WTC11 (cell line): ENCODE results near the gene ZBTB25. TPM values are rescaled to one million over a fixed set of nuclear protein-coding genes. Genes with fewer than 3 reads are reported as not detected.
A peak's percentile ranks its signal among the peaks of the same experiment; 100 is the strongest.

Experiments used
- ATAC-seq: fragments of 200-7000 bp; cut with Tn5 transposase; 2 replicates; pipeline ENCODE4 v1.10.0; 2021; ENCODE audit warnings: mild to moderate bottlenecking, moderate library complexity
- CTCF ChIA-PET: fragments of 300-600 bp; sonication (Branson Sonifier 250); formaldehyde crosslinking; loops from one replicate; lab custom pipeline; 2021; ENCODE audit warnings: antibody characterized with exemption; lab: Charles Lee
- POLR2A ChIA-PET: fragments of 350-600 bp; sonication (Branson Sonifier 250); formaldehyde crosslinking; loops from one replicate; lab custom pipeline; 2021; ENCODE audit warnings: antibody characterized with exemption; lab: Charles Lee
- DNase-seq: peaks from one replicate; pipeline ENCODE4 v3.0.0; 2021; ENCODE audit warnings: low spot score
- H3K27ac Mint-ChIP-seq: 2 replicates; pipeline ENCODE4 v1.8.0; 2021; ENCODE audit warnings: mixed read lengths
- H3K27me3 Mint-ChIP-seq: 2 replicates; pipeline ENCODE4 v1.8.0; 2021; ENCODE audit warnings: low read depth, mild to moderate bottlenecking, moderate library complexity, mixed read lengths
- H3K36me3 Mint-ChIP-seq: 2 replicates; pipeline ENCODE4 v1.8.0; 2021; ENCODE audit warnings: mixed read lengths
- H3K4me1 Mint-ChIP-seq: 2 replicates; pipeline ENCODE4 v1.8.0; 2022; ENCODE audit warnings: mixed read lengths
- H3K4me3 Mint-ChIP-seq: 2 replicates; pipeline ENCODE4 v1.8.0; 2021; ENCODE audit warnings: mild to moderate bottlenecking, moderate library complexity, mixed read lengths
- H3K9me3 Mint-ChIP-seq: 2 replicates; pipeline ENCODE4 v1.8.0; 2021; ENCODE audit warnings: mixed read lengths
- ELF4 ChIP-seq: sonication (generic); formaldehyde crosslinking; IDR thresholded peaks from 2 replicates; pipeline ENCODE4 v1.8.1; 2022; ENCODE audit warnings: low read depth, mild to moderate bottlenecking, moderate library complexity, missing genetic modification reagents
- EMX1 ChIP-seq: fragments of 250-450 bp; sonication (Bioruptor Pico); IDR thresholded peaks from 2 replicates; pipeline ENCODE4 v1.8.0; 2021; ENCODE audit warnings: mild to moderate bottlenecking
- ETV6 ChIP-seq: sonication (generic); formaldehyde crosslinking; IDR thresholded peaks from 2 replicates; pipeline ENCODE4 v1.8.1; 2022; ENCODE audit warnings: mild to moderate bottlenecking, missing genetic modification reagents
- FOXP1 ChIP-seq: sonication (generic); formaldehyde crosslinking; IDR thresholded peaks from 2 replicates; pipeline ENCODE4 v1.8.0; 2022; ENCODE audit warnings: missing genetic modification reagents, mild to moderate bottlenecking, moderate library complexity, borderline replicate concordance
- GABPB1 ChIP-seq: sonication (generic); formaldehyde crosslinking; IDR thresholded peaks from 2 replicates; pipeline ENCODE4 v1.8.1; 2023; ENCODE audit warnings: mild to moderate bottlenecking, missing genetic modification reagents
- MXD4 ChIP-seq: fragments of 250-450 bp; sonication (Bioruptor Pico); IDR thresholded peaks from 2 replicates; pipeline ENCODE4 v1.8.0; 2021; ENCODE audit warnings: mild to moderate bottlenecking, moderate library complexity, borderline replicate concordance
- PRRX2 ChIP-seq: fragments of 250-450 bp; sonication (Bioruptor Pico); IDR thresholded peaks from 2 replicates; pipeline ENCODE4 v1.8.0; 2021; ENCODE audit warnings: mild to moderate bottlenecking
- RELA ChIP-seq: sonication (generic); formaldehyde crosslinking; IDR thresholded peaks from 2 replicates; pipeline ENCODE4 v1.8.1; 2022; ENCODE audit warnings: missing genetic modification reagents, mild to moderate bottlenecking, borderline replicate concordance
- SOX15 ChIP-seq: fragments of 250-450 bp; sonication (Bioruptor Pico); IDR thresholded peaks from 2 replicates; pipeline ENCODE4 v1.9.0; 2021; ENCODE audit warnings: mild to moderate bottlenecking
- ZNF121 ChIP-seq: sonication (generic); formaldehyde crosslinking; IDR thresholded peaks from 2 replicates; pipeline ENCODE4 v1.8.0; 2023; ENCODE audit warnings: missing genetic modification reagents
- ZNF671 ChIP-seq: fragments of 250-450 bp; sonication (Bioruptor Pico); IDR thresholded peaks from 2 replicates; pipeline ENCODE4 v1.8.0; 2021; ENCODE audit warnings: mild to moderate bottlenecking
- total RNA-seq: library from RNA; stranded (reverse); gene quantifications from 3 replicates; pipeline ENCODE4 v1.2.3, GENCODE V29; 2021
- TF ChIP-seq, protein P1 (sequence below): sonication (generic); formaldehyde crosslinking; conservative IDR thresholded peaks from 2 replicates; pipeline ENCODE4 v1.8.1; 2023; ENCODE audit warnings: mild to moderate bottlenecking, low read depth, missing genetic modification reagents, moderate library complexity
- TF ChIP-seq, protein P2 (sequence below): sonication (generic); formaldehyde crosslinking; IDR thresholded peaks from 2 replicates; pipeline ENCODE4 v1.8.1; 2023; ENCODE audit warnings: mild to moderate bottlenecking, missing genetic modification reagents, moderate library complexity
- TF ChIP-seq, protein P3 (sequence below): fragments of 250-450 bp; sonication (Bioruptor Pico); IDR thresholded peaks from 2 replicates; pipeline ENCODE4 v1.9.0; 2021; ENCODE audit warnings: mild to moderate bottlenecking
- TF ChIP-seq, protein P4 (sequence below): sonication (generic); formaldehyde crosslinking; IDR thresholded peaks from 2 replicates; pipeline ENCODE4 v1.8.1; 2022; ENCODE audit warnings: mild to moderate bottlenecking, missing genetic modification reagents, moderate library complexity, borderline replicate concordance
- TF ChIP-seq, protein P5 (sequence below): fragments of 200-600 bp; IDR thresholded peaks from 2 replicates; pipeline ENCODE4 v1.8.0; 2022; ENCODE audit warnings: antibody characterized with exemption
- TF ChIP-seq, protein P6 (sequence below): sonication (generic); formaldehyde crosslinking; IDR thresholded peaks from 2 replicates; pipeline ENCODE4 v1.8.0; 2022; ENCODE audit warnings: mild to moderate bottlenecking, missing genetic modification reagents
- TF ChIP-seq, protein P7 (sequence below): sonication (generic); formaldehyde crosslinking; IDR thresholded peaks from 2 replicates; pipeline ENCODE4 v1.8.1; 2022; ENCODE audit warnings: low read depth, missing genetic modification reagents, borderline replicate concordance
- TF ChIP-seq, protein P8 (sequence below): sonication (generic); formaldehyde crosslinking; IDR thresholded peaks from 2 replicates; pipeline ENCODE4 v1.8.0; 2022; ENCODE audit warnings: mild to moderate bottlenecking, missing genetic modification reagents

The ZBTB25 gene
- total RNA-seq, 1 experiment from 2014 or later, result 11.9 TPM

DNA sequence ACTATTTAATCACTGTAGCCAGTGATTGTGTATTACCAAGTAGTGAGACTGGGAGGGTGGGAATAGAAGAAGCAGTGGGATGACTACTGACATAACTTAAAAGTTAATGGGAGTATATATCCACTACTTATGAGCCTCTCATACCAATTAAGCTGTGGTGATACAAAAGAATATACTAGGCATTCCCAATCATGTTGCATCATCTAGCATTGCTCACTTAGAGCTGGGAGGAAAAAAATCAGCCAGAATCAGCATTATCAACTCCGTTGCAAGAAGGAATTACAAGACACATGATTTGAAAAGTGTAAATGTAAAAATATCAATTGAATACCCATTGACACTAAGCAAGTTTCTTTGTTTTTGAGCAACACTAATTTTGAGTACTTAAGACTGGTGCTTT lies 45.4 kb upstream of the ZBTB25 start (continued):
- TF ChIP-seq, protein P1, sequence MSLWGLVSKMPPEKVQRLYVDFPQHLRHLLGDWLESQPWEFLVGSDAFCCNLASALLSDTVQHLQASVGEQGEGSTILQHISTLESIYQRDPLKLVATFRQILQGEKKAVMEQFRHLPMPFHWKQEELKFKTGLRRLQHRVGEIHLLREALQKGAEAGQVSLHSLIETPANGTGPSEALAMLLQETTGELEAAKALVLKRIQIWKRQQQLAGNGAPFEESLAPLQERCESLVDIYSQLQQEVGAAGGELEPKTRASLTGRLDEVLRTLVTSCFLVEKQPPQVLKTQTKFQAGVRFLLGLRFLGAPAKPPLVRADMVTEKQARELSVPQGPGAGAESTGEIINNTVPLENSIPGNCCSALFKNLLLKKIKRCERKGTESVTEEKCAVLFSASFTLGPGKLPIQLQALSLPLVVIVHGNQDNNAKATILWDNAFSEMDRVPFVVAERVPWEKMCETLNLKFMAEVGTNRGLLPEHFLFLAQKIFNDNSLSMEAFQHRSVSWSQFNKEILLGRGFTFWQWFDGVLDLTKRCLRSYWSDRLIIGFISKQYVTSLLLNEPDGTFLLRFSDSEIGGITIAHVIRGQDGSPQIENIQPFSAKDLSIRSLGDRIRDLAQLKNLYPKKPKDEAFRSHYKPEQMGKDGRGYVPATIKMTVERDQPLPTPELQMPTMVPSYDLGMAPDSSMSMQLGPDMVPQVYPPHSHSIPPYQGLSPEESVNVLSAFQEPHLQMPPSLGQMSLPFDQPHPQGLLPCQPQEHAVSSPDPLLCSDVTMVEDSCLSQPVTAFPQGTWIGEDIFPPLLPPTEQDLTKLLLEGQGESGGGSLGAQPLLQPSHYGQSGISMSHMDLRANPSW (CRISPR knock-in tag), result no peak
- TF ChIP-seq, protein P2, sequence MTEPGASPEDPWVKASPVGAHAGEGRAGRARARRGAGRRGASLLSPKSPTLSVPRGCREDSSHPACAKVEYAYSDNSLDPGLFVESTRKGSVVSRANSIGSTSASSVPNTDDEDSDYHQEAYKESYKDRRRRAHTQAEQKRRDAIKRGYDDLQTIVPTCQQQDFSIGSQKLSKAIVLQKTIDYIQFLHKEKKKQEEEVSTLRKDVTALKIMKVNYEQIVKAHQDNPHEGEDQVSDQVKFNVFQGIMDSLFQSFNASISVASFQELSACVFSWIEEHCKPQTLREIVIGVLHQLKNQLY, result no peak
- TF ChIP-seq RELA (no peak), SOX15 (CRISPR knock-in tag) (no peak), PRRX2 (CRISPR knock-in tag) (no peak)
- TF ChIP-seq, protein P3, sequence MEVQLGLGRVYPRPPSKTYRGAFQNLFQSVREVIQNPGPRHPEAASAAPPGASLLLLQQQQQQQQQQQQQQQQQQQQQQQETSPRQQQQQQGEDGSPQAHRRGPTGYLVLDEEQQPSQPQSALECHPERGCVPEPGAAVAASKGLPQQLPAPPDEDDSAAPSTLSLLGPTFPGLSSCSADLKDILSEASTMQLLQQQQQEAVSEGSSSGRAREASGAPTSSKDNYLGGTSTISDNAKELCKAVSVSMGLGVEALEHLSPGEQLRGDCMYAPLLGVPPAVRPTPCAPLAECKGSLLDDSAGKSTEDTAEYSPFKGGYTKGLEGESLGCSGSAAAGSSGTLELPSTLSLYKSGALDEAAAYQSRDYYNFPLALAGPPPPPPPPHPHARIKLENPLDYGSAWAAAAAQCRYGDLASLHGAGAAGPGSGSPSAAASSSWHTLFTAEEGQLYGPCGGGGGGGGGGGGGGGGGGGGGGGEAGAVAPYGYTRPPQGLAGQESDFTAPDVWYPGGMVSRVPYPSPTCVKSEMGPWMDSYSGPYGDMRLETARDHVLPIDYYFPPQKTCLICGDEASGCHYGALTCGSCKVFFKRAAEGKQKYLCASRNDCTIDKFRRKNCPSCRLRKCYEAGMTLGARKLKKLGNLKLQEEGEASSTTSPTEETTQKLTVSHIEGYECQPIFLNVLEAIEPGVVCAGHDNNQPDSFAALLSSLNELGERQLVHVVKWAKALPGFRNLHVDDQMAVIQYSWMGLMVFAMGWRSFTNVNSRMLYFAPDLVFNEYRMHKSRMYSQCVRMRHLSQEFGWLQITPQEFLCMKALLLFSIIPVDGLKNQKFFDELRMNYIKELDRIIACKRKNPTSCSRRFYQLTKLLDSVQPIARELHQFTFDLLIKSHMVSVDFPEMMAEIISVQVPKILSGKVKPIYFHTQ (CRISPR knock-in tag), result no peak
- TF ChIP-seq, protein P4, sequence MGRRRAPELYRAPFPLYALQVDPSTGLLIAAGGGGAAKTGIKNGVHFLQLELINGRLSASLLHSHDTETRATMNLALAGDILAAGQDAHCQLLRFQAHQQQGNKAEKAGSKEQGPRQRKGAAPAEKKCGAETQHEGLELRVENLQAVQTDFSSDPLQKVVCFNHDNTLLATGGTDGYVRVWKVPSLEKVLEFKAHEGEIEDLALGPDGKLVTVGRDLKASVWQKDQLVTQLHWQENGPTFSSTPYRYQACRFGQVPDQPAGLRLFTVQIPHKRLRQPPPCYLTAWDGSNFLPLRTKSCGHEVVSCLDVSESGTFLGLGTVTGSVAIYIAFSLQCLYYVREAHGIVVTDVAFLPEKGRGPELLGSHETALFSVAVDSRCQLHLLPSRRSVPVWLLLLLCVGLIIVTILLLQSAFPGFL (CRISPR knock-in tag), result no peak

DNA sequence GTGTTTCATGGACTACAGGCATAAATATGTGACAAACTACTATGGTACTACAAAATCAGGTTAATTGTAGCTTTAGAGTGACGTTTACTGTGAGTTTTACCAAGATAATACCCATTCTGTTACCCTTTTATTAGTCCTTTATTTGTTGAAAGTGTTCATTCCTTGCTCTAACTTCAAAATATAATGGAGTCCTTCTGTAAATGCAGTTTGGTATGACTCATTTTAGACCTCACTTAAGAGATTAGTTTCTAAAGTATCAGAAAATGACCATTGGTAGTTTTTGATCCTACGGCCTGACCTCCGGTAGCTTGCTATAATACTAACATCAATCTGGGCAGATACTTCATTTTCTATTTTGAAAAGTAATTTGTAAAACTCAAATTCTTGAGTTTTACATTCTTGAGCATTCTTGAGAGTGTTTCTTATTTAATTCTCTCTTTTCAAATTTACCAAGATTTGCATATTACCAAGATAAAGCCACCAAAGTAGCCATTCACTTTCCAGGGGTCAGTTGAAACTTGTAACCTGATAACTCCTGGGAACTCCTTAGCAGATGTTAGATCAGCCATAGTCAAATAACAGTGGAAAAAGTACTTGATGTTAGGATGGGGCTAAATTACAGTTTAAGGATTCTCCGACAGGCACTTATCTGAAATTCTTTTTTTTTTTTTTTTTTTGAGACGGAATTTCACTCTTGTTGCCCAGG lies 41.1 kb upstream of the ZBTB25 start:
- peaks cover 45% of the 10 kb centered on the region for H3K4me1 Mint-ChIP-seq
- CTCF ChIA-PET, result interaction anchor here (0.7 to 4.1 kb wide), 3 partner anchors 29 to 92 kb away, joined by 3 to 16 read pairs (median 3); no protein-coding TSS in a partner anchor
- peak overlapping the region; percentile 65 for H3K4me3 Mint-ChIP-seq
- H3K27me3 Mint-ChIP-seq, result peaks cover 31% of the 10 kb centered on the region
- POLR2A ChIA-PET, result interaction anchor here (0.7 to 0.8 kb wide), 2 partner anchors 81 to 205 kb away, joined by 3 read pairs; no protein-coding TSS in a partner anchor
- H3K36me3 Mint-ChIP-seq, result peaks cover 25% of the 10 kb centered on the region
- H3K27ac Mint-ChIP-seq, result peak overlapping the region; percentile 98
- H3K9me3 Mint-ChIP-seq, result peaks cover 19% of the 10 kb centered on the region
- no peak for ATAC-seq
- DNase-seq, result no peak
- TF ChIP-seq, protein P5, sequence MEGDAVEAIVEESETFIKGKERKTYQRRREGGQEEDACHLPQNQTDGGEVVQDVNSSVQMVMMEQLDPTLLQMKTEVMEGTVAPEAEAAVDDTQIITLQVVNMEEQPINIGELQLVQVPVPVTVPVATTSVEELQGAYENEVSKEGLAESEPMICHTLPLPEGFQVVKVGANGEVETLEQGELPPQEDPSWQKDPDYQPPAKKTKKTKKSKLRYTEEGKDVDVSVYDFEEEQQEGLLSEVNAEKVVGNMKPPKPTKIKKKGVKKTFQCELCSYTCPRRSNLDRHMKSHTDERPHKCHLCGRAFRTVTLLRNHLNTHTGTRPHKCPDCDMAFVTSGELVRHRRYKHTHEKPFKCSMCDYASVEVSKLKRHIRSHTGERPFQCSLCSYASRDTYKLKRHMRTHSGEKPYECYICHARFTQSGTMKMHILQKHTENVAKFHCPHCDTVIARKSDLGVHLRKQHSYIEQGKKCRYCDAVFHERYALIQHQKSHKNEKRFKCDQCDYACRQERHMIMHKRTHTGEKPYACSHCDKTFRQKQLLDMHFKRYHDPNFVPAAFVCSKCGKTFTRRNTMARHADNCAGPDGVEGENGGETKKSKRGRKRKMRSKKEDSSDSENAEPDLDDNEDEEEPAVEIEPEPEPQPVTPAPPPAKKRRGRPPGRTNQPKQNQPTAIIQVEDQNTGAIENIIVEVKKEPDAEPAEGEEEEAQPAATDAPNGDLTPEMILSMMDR, result no peak
- TF ChIP-seq, protein P2, result no peak
- TF ChIP-seq, protein P6, sequence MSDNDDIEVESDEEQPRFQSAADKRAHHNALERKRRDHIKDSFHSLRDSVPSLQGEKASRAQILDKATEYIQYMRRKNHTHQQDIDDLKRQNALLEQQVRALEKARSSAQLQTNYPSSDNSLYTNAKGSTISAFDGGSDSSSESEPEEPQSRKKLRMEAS (CRISPR knock-in tag), result no peak
- TF ChIP-seq GABPB1 (CRISPR knock-in tag), result no peak
- TF ChIP-seq, protein P7, sequence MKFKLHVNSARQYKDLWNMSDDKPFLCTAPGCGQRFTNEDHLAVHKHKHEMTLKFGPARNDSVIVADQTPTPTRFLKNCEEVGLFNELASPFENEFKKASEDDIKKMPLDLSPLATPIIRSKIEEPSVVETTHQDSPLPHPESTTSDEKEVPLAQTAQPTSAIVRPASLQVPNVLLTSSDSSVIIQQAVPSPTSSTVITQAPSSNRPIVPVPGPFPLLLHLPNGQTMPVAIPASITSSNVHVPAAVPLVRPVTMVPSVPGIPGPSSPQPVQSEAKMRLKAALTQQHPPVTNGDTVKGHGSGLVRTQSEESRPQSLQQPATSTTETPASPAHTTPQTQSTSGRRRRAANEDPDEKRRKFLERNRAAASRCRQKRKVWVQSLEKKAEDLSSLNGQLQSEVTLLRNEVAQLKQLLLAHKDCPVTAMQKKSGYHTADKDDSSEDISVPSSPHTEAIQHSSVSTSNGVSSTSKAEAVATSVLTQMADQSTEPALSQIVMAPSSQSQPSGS, result no peak
- no peak for TF ChIP-seq MXD4 (CRISPR knock-in tag)
- TF ChIP-seq ELF4 (CRISPR knock-in tag), result no peak
- no peak for TF ChIP-seq ETV6
- TF ChIP-seq ZNF121 (CRISPR knock-in tag), result no peak
- TF ChIP-seq ZNF671 (CRISPR knock-in tag), result no peak
- TF ChIP-seq, protein P8, sequence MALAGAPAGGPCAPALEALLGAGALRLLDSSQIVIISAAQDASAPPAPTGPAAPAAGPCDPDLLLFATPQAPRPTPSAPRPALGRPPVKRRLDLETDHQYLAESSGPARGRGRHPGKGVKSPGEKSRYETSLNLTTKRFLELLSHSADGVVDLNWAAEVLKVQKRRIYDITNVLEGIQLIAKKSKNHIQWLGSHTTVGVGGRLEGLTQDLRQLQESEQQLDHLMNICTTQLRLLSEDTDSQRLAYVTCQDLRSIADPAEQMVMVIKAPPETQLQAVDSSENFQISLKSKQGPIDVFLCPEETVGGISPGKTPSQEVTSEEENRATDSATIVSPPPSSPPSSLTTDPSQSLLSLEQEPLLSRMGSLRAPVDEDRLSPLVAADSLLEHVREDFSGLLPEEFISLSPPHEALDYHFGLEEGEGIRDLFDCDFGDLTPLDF (CRISPR knock-in tag), result no peak
- no peak for TF ChIP-seq EMX1 (CRISPR knock-in tag)
- no peak for TF ChIP-seq FOXP1 (CRISPR knock-in tag)
